ENCODE data around the gene ITGB2. TPM values are rescaled to one million over a fixed set of nuclear protein-coding genes. Genes with fewer than 3 reads are reported as not detected.
A peak's percentile ranks its signal among the peaks of the same experiment; 100 is the strongest.

The ITGB2 gene
- total RNA-seq, 1 experiment from 2014 or later, result 45.1 TPM

DNA sequence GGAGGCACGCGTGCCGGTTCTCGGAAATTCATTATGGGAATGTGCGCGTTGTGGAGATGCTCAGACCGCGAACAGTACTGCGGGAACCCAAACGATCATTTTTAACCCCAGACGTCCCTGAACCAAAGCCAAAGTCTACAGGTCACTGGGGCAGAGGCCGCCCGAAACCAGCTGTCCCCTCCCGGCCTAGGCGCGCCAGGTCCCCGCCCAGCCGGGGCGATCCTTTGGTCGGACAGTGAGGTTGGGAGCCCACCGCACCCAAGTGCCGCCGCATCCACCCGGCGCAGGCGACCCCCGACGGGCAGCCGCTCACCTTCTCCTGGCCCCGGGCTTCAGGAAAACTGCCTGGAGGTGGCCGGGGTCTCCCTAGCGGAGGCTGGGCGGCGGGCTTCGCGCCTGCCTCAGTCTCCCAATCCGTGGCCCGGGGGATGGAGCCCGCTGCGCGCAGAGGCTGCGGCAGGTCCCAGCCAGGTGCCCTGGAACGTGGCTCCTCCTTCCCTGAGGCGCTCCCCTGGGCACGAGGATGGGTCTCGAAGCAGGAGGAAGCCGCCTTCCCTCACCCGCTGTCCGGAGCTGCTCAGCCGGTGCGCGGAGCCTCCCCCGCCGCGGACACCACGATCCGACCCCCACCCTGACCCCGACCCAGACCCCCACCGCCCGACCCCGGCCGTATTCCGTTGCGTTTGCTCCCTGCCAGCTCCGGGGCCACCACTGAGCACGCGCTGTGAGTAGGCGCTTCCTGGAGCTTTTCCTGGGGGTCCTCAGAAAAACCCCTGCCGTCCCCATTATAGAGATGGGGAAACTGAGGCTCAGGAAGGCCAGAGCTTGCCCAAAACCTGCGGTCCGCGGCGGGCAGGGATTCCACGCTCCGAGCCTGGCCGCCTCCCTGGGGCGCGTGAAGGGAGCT, 11.1 kb upstream of the ITGB2 start:
- peaks cover 64% of the 10 kb centered on the region for H3K4me1 ChIP-seq (ENCODE audit: insufficient read depth, low read length)
- no peak; the same call in 1 of the 2 replicates for ATAC-seq
- H3K9ac ChIP-seq (ENCODE audit: low read length), result peak overlapping the region; percentile 73

DNA sequence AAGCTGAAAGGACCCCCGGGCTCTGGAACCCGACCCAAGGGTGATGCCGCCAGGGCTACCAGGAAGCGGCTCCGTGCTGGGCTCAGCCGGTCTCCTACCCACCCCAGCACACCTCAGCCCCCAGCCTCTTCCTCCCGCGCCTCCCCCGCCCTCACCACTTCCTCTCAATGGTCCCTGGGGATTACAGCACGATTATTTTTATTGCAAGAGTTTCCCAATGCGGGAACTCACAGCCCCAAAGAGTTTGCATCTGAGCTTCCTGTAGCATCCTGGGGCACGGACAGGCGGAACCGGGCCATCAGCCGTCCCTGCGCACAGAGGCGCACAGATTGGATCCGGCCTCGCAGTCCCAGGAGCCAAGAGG, 10.4 kb upstream of the ITGB2 start:
- Histone ChIP-seq H3K9ac (ENCODE audit: low read length) (peak overlapping the region; percentile 73), H3K9me2 (replicated peaks; ENCODE audit: low read length) (no peaks in the 10 kb centered on the region), H3K27ac (ENCODE audit: low read length) (peak overlapping the region; percentile 74), H4K20me1 (ENCODE audit: low read length) (no peaks in the 10 kb centered on the region), H3K4me1 (ENCODE audit: insufficient read depth, low read length) (peaks cover 71% of the 10 kb centered on the region), H3K4me2 (ENCODE audit: low read length) (peak overlapping the region; percentile 95), H3K27me3 (ENCODE audit: low read length) (no peaks in the 10 kb centered on the region), H2AFZ (ENCODE audit: low read length) (peak overlapping the region; percentile 50), H3K36me3 (ENCODE audit: low read depth, low read length) (peaks cover 4% of the 10 kb centered on the region; the same call in 1 of the 2 replicates), H3K9me3 (ENCODE audit: low read length) (no peaks in the 10 kb centered on the region), H3F3A (ENCODE audit: low read length, unreplicated experiment) (peaks cover 8% of the 10 kb centered on the region), H3K79me2 (ENCODE audit: low read length) (peaks cover 59% of the 10 kb centered on the region), H3K4me3 (ENCODE audit: low read length) (peak overlapping the region; percentile 77)
- ATAC-seq (peak; percentile 10), DNase-seq (peak; percentile 77)
- ChIA-PET POLR2A (ENCODE audit: unreplicated experiment) (interaction anchor here (1.0 kb wide), 1 partner anchor 58 kb away, joined by 25 read pairs; the partner anchor contains the start of gene PTTG1IP), CTCF (no interaction called here)
- intact Hi-C loops (cut with micrococcal nuclease), result loop anchor here (2.0 kb wide), 2 partner anchors 14 to 38 kb away; no protein-coding TSS in a partner anchor
- TF ChIP-seq EZH2phosphoT487 (IDR thresholded peaks at IDR 0.05; ENCODE audit: borderline replicate concordance, low read length) (no peak), EZH2 (IDR thresholded peaks at IDR 0.05; ENCODE audit: low read length, unreplicated experiment) (no peak)
- TF ChIP-seq, protein P1, sequence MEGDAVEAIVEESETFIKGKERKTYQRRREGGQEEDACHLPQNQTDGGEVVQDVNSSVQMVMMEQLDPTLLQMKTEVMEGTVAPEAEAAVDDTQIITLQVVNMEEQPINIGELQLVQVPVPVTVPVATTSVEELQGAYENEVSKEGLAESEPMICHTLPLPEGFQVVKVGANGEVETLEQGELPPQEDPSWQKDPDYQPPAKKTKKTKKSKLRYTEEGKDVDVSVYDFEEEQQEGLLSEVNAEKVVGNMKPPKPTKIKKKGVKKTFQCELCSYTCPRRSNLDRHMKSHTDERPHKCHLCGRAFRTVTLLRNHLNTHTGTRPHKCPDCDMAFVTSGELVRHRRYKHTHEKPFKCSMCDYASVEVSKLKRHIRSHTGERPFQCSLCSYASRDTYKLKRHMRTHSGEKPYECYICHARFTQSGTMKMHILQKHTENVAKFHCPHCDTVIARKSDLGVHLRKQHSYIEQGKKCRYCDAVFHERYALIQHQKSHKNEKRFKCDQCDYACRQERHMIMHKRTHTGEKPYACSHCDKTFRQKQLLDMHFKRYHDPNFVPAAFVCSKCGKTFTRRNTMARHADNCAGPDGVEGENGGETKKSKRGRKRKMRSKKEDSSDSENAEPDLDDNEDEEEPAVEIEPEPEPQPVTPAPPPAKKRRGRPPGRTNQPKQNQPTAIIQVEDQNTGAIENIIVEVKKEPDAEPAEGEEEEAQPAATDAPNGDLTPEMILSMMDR (conservative IDR thresholded peaks at IDR 0.05; ENCODE audit: low read depth, low read length), result no peak
- no TSS peak for BruUV-seq (replicated peaks)

More for the DNA sequence above, 11.1 kb upstream of the ITGB2 start:
- no peaks in the 10 kb centered on the region for H3K27me3 ChIP-seq (ENCODE audit: low read length)
- peak overlapping the region; percentile 95 for H3K4me2 ChIP-seq (ENCODE audit: low read length)
- peaks cover 52% of the 10 kb centered on the region for H3K79me2 ChIP-seq (ENCODE audit: low read length)
- peak overlapping the region; percentile 74 for H3K27ac ChIP-seq (ENCODE audit: low read length)
- H3K9me3 ChIP-seq (ENCODE audit: low read length), result no peaks in the 10 kb centered on the region
- TSS peak; percentile 65 for BruUV-seq (replicated peaks)
- H3K4me3 ChIP-seq (ENCODE audit: low read length), result peak overlapping the region; percentile 77
- peak overlapping the region; percentile 60 for H2AFZ ChIP-seq (ENCODE audit: low read length)
- H3K36me3 ChIP-seq (ENCODE audit: low read depth, low read length), result peaks cover 4% of the 10 kb centered on the region; the same call in 1 of the 2 replicates
- ChIA-PET POLR2A (ENCODE audit: unreplicated experiment) (interaction anchor here (0.6 to 1.0 kb wide), 2 partner anchors 58 to 153 kb away, joined by 17 to 25 read pairs; partner anchors contain the start of gene PTTG1IP), CTCF (interaction anchor here (0.7 to 1.2 kb wide), 3 partner anchors 86 to 523 kb away, joined by 3 to 12 read pairs (median 8); no protein-coding TSS in a partner anchor)
- peak; percentile 49 for DNase-seq
- H3K9me2 ChIP-seq (replicated peaks; ENCODE audit: low read length), result no peaks in the 10 kb centered on the region
- intact Hi-C loops (cut with micrococcal nuclease), result loop anchor here (2.0 kb wide), 2 partner anchors 15 to 39 kb away; no protein-coding TSS in a partner anchor
- peaks cover 8% of the 10 kb centered on the region for H3F3A ChIP-seq (ENCODE audit: low read length, unreplicated experiment)
- H4K20me1 ChIP-seq (ENCODE audit: low read length), result no peaks in the 10 kb centered on the region
- TF ChIP-seq EZH2phosphoT487 (IDR thresholded peaks at IDR 0.05; ENCODE audit: borderline replicate concordance, low read length) (no peak), EZH2 (IDR thresholded peaks at IDR 0.05; ENCODE audit: low read length, unreplicated experiment) (no peak)
- TF ChIP-seq, protein P1 (conservative IDR thresholded peaks at IDR 0.05; ENCODE audit: low read depth, low read length), result no peak
